IMR-90 (cell line): Measurements from ENCODE around the gene ARHGDIA. TPM values are rescaled to one million over a fixed set of nuclear protein-coding genes. Genes with fewer than 3 reads are reported as not detected.

ENCODE experiments used
- ATAC-seq: fragments of 200-7000 bp; cut with Tn5 transposase; 2 replicates; pipeline ENCODE4 v1.9.1; 2020; ENCODE audit warnings: low read depth, mild to moderate bottlenecking, moderate library complexity
- BruUV-seq: library from RNA; stranded (reverse); fragments of 400-500 nt; replicated peaks from 2 replicates; lab custom pipeline; 2021; lab: Mats Ljungman, UMichigan
- CTCF ChIA-PET: fragments of 300-600 bp; formaldehyde crosslinking; extraction: SDS; loops from one replicate; lab custom pipeline; 2021; ENCODE audit warnings: antibody characterized with exemption; lab: Yijun Ruan, JAX
- POLR2A ChIA-PET: fragments of 300-600 bp; sonication (Branson Sonifier 250); formaldehyde crosslinking; loops from one replicate; lab custom pipeline; 2022; ENCODE audit warnings: antibody characterized with exemption; ENCODE audit not compliant: unreplicated experiment; lab: Charles Lee
- DNase-seq: peaks from one replicate; pipeline ENCODE4 v3.0.0; 2013
- H2AFZ ChIP-seq: replicated peaks from 2 replicates; pipeline ENCODE3; 2013; ENCODE audit warnings: low read length, mild to moderate bottlenecking; ENCODE audit not compliant: poor library complexity
- H2AK5ac ChIP-seq: 2 replicates; pipeline ENCODE4 v1.6.1; 2013; ENCODE audit warnings: low read depth, low read length, inconsistent platforms
- H2AK9ac ChIP-seq: replicated peaks from 2 replicates; pipeline ENCODE3; 2013; ENCODE audit warnings: mild to moderate bottlenecking, low read depth, low read length, moderate library complexity; ENCODE audit not compliant: poor library complexity
- H2BK120ac ChIP-seq: 2 replicates; pipeline ENCODE4 v1.6.1; 2013; ENCODE audit warnings: low read depth, low read length, inconsistent platforms
- H2BK15ac ChIP-seq: 3 replicates; pipeline ENCODE4 v1.6.1; 2013; ENCODE audit warnings: low read depth, low read length, inconsistent platforms
- H2BK20ac ChIP-seq: 2 replicates; pipeline ENCODE4 v1.6.1; 2013; ENCODE audit warnings: low read depth, mild to moderate bottlenecking, inconsistent platforms, low read length, moderate library complexity
- H2BK5ac ChIP-seq: 2 replicates; pipeline ENCODE4 v1.6.1; 2013; ENCODE audit warnings: mild to moderate bottlenecking, low read depth, low read length, inconsistent platforms; ENCODE audit not compliant: poor library complexity, severe bottlenecking
- H3K14ac ChIP-seq: replicated peaks from 2 replicates; pipeline ENCODE4 v1.6.1; 2013; ENCODE audit warnings: low read depth, low read length, inconsistent platforms
- H3K18ac ChIP-seq: 2 replicates; pipeline ENCODE4 v1.6.1; 2013; ENCODE audit warnings: low read depth, low read length, control low read depth
- H3K23ac ChIP-seq: 2 replicates; pipeline ENCODE4 v1.6.1; 2013; ENCODE audit warnings: low read depth, low read length, inconsistent platforms
- H3K27ac ChIP-seq: 2 replicates; pipeline ENCODE4 v1.5.1; 2013; ENCODE audit warnings: mild to moderate bottlenecking, control low read depth, low read length; ENCODE audit not compliant: insufficient read depth
- H3K27me3 ChIP-seq: 2 replicates; pipeline ENCODE4 v1.6.1; 2013; ENCODE audit warnings: low read length; ENCODE audit not compliant: control insufficient read depth, insufficient read depth
- H3K36me3 ChIP-seq: 2 replicates; pipeline ENCODE4 v1.6.1; 2013; ENCODE audit warnings: low read length, mixed read lengths; ENCODE audit not compliant: control insufficient read depth, insufficient read depth
- H3K4ac ChIP-seq: 2 replicates; pipeline ENCODE4 v1.6.1; 2013; ENCODE audit warnings: low read depth, low read length, inconsistent platforms
- H3K4me1 ChIP-seq: 2 replicates; pipeline ENCODE4 v1.6.1; 2013; ENCODE audit warnings: low read length, mixed read lengths; ENCODE audit not compliant: control insufficient read depth, insufficient read depth
- H3K4me2 ChIP-seq: 2 replicates; pipeline ENCODE4 v1.6.1; 2013; ENCODE audit warnings: low read depth, mild to moderate bottlenecking, control low read depth, low read length, moderate library complexity
- H3K4me3 ChIP-seq: 2 replicates; pipeline ENCODE4 v1.5.1; 2013; ENCODE audit warnings: low read depth, mild to moderate bottlenecking, control low read depth, low read length, moderate library complexity; ENCODE audit not compliant: insufficient read depth
- H3K56ac ChIP-seq: 2 replicates; pipeline ENCODE4 v1.6.1; 2013; ENCODE audit warnings: low read length, inconsistent platforms; ENCODE audit not compliant: insufficient read depth; ENCODE audit errors: extremely low read depth
- H3K79me1 ChIP-seq, 2 experiments: 2 replicates each; pipeline ENCODE4 v1.6.1; 2013; ENCODE audit warnings: low read length in 2 of 2, inconsistent platforms in 1 of 2, low read depth in 1 of 2
- H3K9ac ChIP-seq: 2 replicates; pipeline ENCODE4 v1.6.1; 2013; ENCODE audit warnings: low read depth, low read length, control low read depth
- H3K9me1 ChIP-seq: 2 replicates; pipeline ENCODE4 v1.6.1; 2013; ENCODE audit warnings: low read length, inconsistent platforms; ENCODE audit not compliant: insufficient read depth
- H3K9me3 ChIP-seq: 2 replicates; pipeline ENCODE4 v1.6.1; 2013; ENCODE audit warnings: low read length; ENCODE audit not compliant: control insufficient read depth, insufficient read depth
- H4K20me1 ChIP-seq: 2 replicates; pipeline ENCODE4 v1.6.1; 2013; ENCODE audit warnings: low read length, inconsistent platforms; ENCODE audit not compliant: insufficient read depth
- H4K5ac ChIP-seq: 2 replicates; pipeline ENCODE4 v1.6.1; 2013; ENCODE audit warnings: mild to moderate bottlenecking, low read depth, low read length, control low read depth
- H4K8ac ChIP-seq, 2 experiments: 2 replicates each; pipeline ENCODE4 v1.6.1; 2013; ENCODE audit warnings: low read depth in 2 of 2, low read length in 2 of 2, control low read depth in 1 of 2, inconsistent platforms in 1 of 2
- H4K91ac ChIP-seq: 2 replicates; pipeline ENCODE4 v1.6.1; 2013; ENCODE audit warnings: low read depth, low read length, inconsistent platforms; ENCODE audit not compliant: insufficient read depth
- BHLHE40 ChIP-seq: fragments of 150-350 bp; IDR thresholded peaks from 2 replicates; pipeline ENCODE4 v1.6.1; 2016; ENCODE audit warnings: mild to moderate bottlenecking, low read depth, low read length
- CEBPB ChIP-seq: IDR thresholded peaks from 2 replicates; pipeline ENCODE4 v1.6.1; 2012; ENCODE audit warnings: low read depth, low read length, improper control_type of control experiment
- CHD1 ChIP-seq: IDR thresholded peaks from 2 replicates; pipeline ENCODE4 v1.6.1; 2012; ENCODE audit warnings: low read depth, low read length, improper control_type of control experiment
- CTCF ChIP-seq: conservative IDR thresholded peaks from 2 replicates; pipeline ENCODE4 v1.5.1; 2012; ENCODE audit warnings: mild to moderate bottlenecking, low read depth, low read length, improper control_type of control experiment
- ELK1 ChIP-seq: fragments of 150-350 bp; IDR thresholded peaks from 2 replicates; pipeline ENCODE4 v1.6.1; 2016; ENCODE audit warnings: low read depth, mild to moderate bottlenecking, low read length, moderate library complexity, borderline replicate concordance
- FOS ChIP-seq: fragments of 150-350 bp; IDR thresholded peaks from 2 replicates; pipeline ENCODE4 v1.6.1; 2016; ENCODE audit warnings: low read depth, low read length
- MAFK ChIP-seq: IDR thresholded peaks from 2 replicates; pipeline ENCODE4 v1.6.1; 2012; ENCODE audit warnings: low read depth, low read length, improper control_type of control experiment
- MAZ ChIP-seq: IDR thresholded peaks from 2 replicates; pipeline ENCODE4 v1.6.1; 2012; ENCODE audit warnings: low read depth, mild to moderate bottlenecking, low read length, improper control_type of control experiment, moderate library complexity, borderline replicate concordance
- MXI1 ChIP-seq: IDR thresholded peaks from 2 replicates; pipeline ENCODE4 v1.6.1; 2012; ENCODE audit warnings: low read depth, mild to moderate bottlenecking, low read length, moderate library complexity, borderline replicate concordance
- POLR2A ChIP-seq: IDR thresholded peaks from 2 replicates; pipeline ENCODE4 v1.6.1; 2012; ENCODE audit warnings: mild to moderate bottlenecking, low read depth, low read length
- RCOR1 ChIP-seq: IDR thresholded peaks from 2 replicates; pipeline ENCODE4 v1.6.1; 2012; ENCODE audit warnings: mild to moderate bottlenecking, low read length, improper control_type of control experiment; ENCODE audit not compliant: insufficient replicate concordance
- RFX5 ChIP-seq: IDR thresholded peaks from 2 replicates; pipeline ENCODE4 v1.8.0; 2012; ENCODE audit warnings: low read depth, mild to moderate bottlenecking, low read length, moderate library complexity
- SMC3 ChIP-seq: fragments of 150-350 bp; IDR thresholded peaks from 2 replicates; pipeline ENCODE4 v1.6.1; 2016; ENCODE audit warnings: low read depth, mild to moderate bottlenecking, antibody characterized with exemption, low read length, moderate library complexity
- USF2 ChIP-seq: fragments of 150-350 bp; IDR thresholded peaks from 2 replicates; pipeline ENCODE4 v1.6.1; 2017; ENCODE audit warnings: mild to moderate bottlenecking, antibody characterized with exemption, low read length, low read depth
- WGBS, 2 experiments: methylation state at CpG; one replicate each; pipeline versions ENCODE4 v1.1.5 to v1.1.7; 2013; ENCODE audit warnings: missing lambda C conversion rate in 2 of 2; ENCODE audit not compliant: insufficient read length in 1 of 2; ENCODE audit errors: extremely low coverage in 2 of 2; 5-methylcytosine and 5-hydroxymethylcytosine counted together
- dilution Hi-C: fragments of 300-500 bp; cut with HindIII; formaldehyde crosslinking; loops from one replicate; pipeline ENCODE4 v1.14.3; 2018; ENCODE audit warnings: low sequenced_read_pairs; ENCODE audit not compliant: unreplicated experiment
- in situ Hi-C: fragments of 300-500 bp; cut with MboI; formaldehyde crosslinking; loops from 3 replicates; pipeline ENCODE4 v1.14.3; 2019; ENCODE audit warnings: low sequenced_read_pairs, inconsistent platforms, mixed read lengths
- intact Hi-C: fragments of 100-400 bp; cut with micrococcal nuclease; formaldehyde crosslinking; loops from 2 replicates; pipeline ENCODE4 v1.10.0; 2022
- polyA plus RNA-seq, 3 experiments: library from polyadenylated mRNA; depleted of rRNA; stranded (reverse); fragments of >200 nt; gene quantifications; 2 replicates each; pipeline ENCODE4 v1.2.3, GENCODE V29; 2012; ENCODE audit warnings: low replicate concordance in 1 of 3
- total RNA-seq: library from RNA; depleted of rRNA; stranded (reverse); fragments of >200 nt; gene quantifications from 2 replicates; pipeline ENCODE4 v1.2.3, GENCODE V29; 2012

The ARHGDIA gene
- total and polyA plus RNA-seq, 2 of the 4 experiments (the other 2 are of a cell fraction): 62.7 to 362 TPM

- peak; percentile 13; the same call in 1 of the 2 replicates for ATAC-seq
Observed at GRCh38 chr17:81840826-81841778, 30.0 kb downstream of the ARHGDIA start.

More at GRCh38 chr17:81840826-81841778, 30.0 kb downstream of the ARHGDIA start:
- no peak overlapping the region for H3K18ac ChIP-seq
- no peak for TF ChIP-seq CEBPB
- no peak for TF ChIP-seq BHLHE40
- TF ChIP-seq ELK1: no peak
- TF ChIP-seq POLR2A: no peak
- TF ChIP-seq USF2: no peak
- TF ChIP-seq SMC3: no peak
- TF ChIP-seq CHD1: no peak
- TF ChIP-seq MAZ: no peak
- TF ChIP-seq MXI1: no peak
- no peak for TF ChIP-seq RCOR1
- TF ChIP-seq FOS: no peak
- no peak for TF ChIP-seq RFX5
- TF ChIP-seq MAFK: no peak
- no peak for TF ChIP-seq CTCF
- no peak overlapping the region for H2AK5ac ChIP-seq
- H3K4me2 ChIP-seq: no peak overlapping the region
- no TSS peak for BruUV-seq
- H3K9me1 ChIP-seq: peaks cover 4% of the 10 kb centered on the region; the same call in 1 of the 2 replicates
- no peaks in the 10 kb centered on the region for H3K27me3 ChIP-seq
- H3K9ac ChIP-seq: no peak overlapping the region
- H3K36me3 ChIP-seq: peaks cover 39% of the 10 kb centered on the region
- H4K91ac ChIP-seq: no peak overlapping the region
- H3K4me3 ChIP-seq: no peak overlapping the region
- dilution Hi-C loops: no loop called here
- H3K56ac ChIP-seq: no peak overlapping the region
- POLR2A ChIA-PET: interaction anchor here (0.7 kb wide), 1 partner anchor 14 kb away, joined by 4 read pairs; no protein-coding TSS in a partner anchor
- CTCF ChIA-PET: no interaction called here
- no peak overlapping the region for H4K8ac ChIP-seq
- no peaks in the 10 kb centered on the region for H3K4me1 ChIP-seq
- no peak overlapping the region for H3K4ac ChIP-seq
- no peak overlapping the region for H4K5ac ChIP-seq
- WGBS, 2 experiments: 86% methylated on average over 31 of the region's 40 CpGs; no CpG with 5 or more reads in 1 of the 2 experiments
- peaks cover 4 to 11% of the 10 kb centered on the region in 2 experiments; a peak in 3 of 4 replicates for H3K79me1 ChIP-seq
- no peak overlapping the region for H2BK5ac ChIP-seq
- no peak overlapping the region for H2AFZ ChIP-seq
- peak overlapping the region; percentile 25 for H2AK9ac ChIP-seq
- no peak overlapping the region for H3K23ac ChIP-seq
- in situ Hi-C loops: no loop called here
- H4K20me1 ChIP-seq: peaks cover 31% of the 10 kb centered on the region
- H3K14ac ChIP-seq: no peak overlapping the region
- H3K9me3 ChIP-seq: no peaks in the 10 kb centered on the region
- H3K27ac ChIP-seq: no peak overlapping the region
- no peak overlapping the region for H2BK15ac ChIP-seq
- intact Hi-C loops: no loop called here
- no peak overlapping the region for H2BK20ac ChIP-seq
- no peak for DNase-seq
- no peak overlapping the region for H2BK120ac ChIP-seq
